Uterus (tissue), 2 donors: ENCODE data around the gene ITGB1.

Experiments
- POLR2A ChIP-seq, 2 donors: fragments of 450-650 bp; IDR thresholded peaks; one replicate each; pipeline ENCODE4 v1.6.1; 2016; ENCODE audit warnings: antibody characterized with exemption in 2 of 2, mild to moderate bottlenecking in 1 of 2, moderate library complexity in 1 of 2
- TF ChIP-seq, protein P1 (sequence below), 4 experiments: fragments of 200-600 bp in 2 of 4; fragments of 450-650 bp in 2 of 4; sonication (generic) in 2 of 4; IDR thresholded peaks; one replicate each; pipeline ENCODE4 v1.5.1; 2016 to 2019; ENCODE audit warnings: antibody characterized with exemption in 4 of 4, mild to moderate bottlenecking in 2 of 4, moderate library complexity in 1 of 4

DNA sequence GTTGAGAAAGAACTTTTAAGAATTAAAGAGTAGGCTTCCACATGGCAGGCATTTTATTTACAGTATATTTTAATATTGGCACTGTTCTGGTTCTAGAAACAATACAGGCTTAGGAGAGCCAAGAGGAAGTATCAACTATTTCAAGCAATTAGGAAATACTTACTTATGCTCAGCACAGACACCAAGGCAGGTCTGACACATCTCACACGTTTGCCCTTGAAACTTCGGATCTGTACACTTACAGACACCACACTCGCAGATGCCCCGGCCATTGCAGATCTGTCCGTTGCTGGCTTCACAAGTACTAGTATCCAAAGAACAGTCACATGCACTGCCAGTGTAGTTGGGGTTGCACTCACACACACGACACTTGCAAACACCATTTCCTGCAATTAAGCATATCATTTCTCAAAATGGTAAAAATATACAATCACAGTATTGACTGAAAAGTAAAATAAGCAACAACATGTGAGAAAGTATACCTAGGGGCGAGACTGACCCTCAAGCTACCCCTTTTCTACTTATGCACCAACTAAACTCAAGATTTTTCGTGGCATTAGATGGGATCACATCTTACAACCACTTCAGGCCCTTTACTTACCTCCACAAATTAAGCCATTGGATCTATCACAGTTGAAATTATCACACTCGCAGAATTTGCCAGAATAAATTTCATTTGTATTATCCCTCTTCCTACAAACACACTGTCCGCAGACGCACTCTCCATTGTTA is 46.6 kb downstream of the ITGB1 start:
- TF ChIP-seq, protein P1, sequence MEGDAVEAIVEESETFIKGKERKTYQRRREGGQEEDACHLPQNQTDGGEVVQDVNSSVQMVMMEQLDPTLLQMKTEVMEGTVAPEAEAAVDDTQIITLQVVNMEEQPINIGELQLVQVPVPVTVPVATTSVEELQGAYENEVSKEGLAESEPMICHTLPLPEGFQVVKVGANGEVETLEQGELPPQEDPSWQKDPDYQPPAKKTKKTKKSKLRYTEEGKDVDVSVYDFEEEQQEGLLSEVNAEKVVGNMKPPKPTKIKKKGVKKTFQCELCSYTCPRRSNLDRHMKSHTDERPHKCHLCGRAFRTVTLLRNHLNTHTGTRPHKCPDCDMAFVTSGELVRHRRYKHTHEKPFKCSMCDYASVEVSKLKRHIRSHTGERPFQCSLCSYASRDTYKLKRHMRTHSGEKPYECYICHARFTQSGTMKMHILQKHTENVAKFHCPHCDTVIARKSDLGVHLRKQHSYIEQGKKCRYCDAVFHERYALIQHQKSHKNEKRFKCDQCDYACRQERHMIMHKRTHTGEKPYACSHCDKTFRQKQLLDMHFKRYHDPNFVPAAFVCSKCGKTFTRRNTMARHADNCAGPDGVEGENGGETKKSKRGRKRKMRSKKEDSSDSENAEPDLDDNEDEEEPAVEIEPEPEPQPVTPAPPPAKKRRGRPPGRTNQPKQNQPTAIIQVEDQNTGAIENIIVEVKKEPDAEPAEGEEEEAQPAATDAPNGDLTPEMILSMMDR (IDR thresholded peaks at IDR 0.05) = no peak
- no peak for TF ChIP-seq POLR2A (IDR thresholded peaks at IDR 0.05)
